HG02885 (cell line): Measurements from ENCODE around the gene RANBP10.
A peak's percentile ranks its signal among the peaks of the same experiment; 100 is the strongest.

Experiments used
- ATAC-seq: cut with Tn5 transposase; IDR thresholded peaks from one replicate; pipeline ENCODE4 v1.9.1; 2021; ENCODE audit warnings: mild to moderate bottlenecking; ENCODE audit not compliant: unreplicated experiment, poor library complexity

The RANBP10 gene

GRCh38 chr16:67833030-67833414 is 26.7 kb upstream of the RANBP10 start:
- ATAC-seq = no peak

- ATAC-seq = no peak
These were observed 22.3 kb upstream of the RANBP10 start for GRCh38 chr16:67828651-67829050.

- no peak for ATAC-seq
These were observed 19.5 kb upstream of the RANBP10 start for GRCh38 chr16:67825906-67826305.

GRCh38 chr16:67825119-67825518 is 18.8 kb upstream of the RANBP10 start:
- ATAC-seq = no peak

DNA sequence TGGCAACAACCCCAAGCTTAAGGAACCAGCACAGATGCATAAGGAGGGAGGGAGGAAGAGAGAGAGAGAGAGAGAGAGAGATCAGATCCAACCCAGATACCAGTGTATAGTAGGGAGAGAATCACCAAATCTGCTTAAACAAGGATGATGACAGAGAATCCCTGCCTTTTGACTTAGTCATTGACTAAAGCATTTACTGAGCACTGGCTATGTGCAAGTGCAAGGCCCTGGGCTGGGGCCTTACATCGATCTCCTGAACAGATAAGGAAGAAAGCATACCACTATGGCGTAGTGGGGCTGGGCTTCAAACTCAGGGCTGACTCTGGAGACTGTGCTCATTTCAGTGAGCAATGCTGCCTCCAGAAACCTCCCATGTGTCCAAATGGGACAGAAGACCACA is 16.2 kb upstream of the RANBP10 start:
- no peak for ATAC-seq

GRCh38 chr16:67820608-67821259 is 14.4 kb upstream of the RANBP10 start:
- no peak for ATAC-seq

DNA sequence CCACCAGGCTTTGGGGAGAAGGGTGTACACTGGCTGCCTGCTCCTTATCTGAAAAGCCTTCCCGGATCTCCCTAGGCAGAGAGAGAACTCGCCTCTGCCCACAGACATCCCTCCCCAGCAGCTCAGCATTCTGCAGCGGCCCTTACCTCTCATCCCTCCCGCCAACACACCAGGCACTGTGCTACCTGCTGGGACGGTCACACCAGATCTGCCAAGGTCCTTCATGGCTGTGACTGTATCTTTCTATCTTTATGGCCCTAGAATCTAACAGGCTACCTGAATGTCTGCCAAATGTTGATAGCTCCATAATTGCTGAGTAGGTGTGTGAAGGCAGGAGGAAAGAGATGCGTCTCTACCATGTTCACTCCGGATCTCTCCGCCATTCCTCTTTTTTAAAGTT is 8.2 kb upstream of the RANBP10 start:
- no peak for ATAC-seq

DNA sequence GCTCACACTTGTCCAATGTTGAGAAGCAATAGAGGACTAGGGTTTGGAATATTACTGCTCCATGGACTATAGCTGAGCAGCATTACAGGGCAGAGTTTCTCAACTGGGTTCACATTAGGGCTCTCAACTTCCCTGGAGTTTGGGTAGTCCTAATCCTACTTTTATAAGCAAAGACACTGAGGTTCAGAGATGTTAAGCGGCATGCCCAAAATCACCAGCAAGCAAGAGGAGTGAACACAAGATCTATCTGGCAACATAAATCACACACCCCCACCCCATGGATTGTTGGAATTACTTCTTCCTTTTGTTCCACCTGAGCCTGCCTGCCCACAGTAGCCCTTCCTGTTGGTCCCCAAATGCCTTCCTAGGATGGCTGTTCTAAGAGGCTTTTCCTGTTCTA is 5.5 kb upstream of the RANBP10 start:
- ATAC-seq = no peak

DNA sequence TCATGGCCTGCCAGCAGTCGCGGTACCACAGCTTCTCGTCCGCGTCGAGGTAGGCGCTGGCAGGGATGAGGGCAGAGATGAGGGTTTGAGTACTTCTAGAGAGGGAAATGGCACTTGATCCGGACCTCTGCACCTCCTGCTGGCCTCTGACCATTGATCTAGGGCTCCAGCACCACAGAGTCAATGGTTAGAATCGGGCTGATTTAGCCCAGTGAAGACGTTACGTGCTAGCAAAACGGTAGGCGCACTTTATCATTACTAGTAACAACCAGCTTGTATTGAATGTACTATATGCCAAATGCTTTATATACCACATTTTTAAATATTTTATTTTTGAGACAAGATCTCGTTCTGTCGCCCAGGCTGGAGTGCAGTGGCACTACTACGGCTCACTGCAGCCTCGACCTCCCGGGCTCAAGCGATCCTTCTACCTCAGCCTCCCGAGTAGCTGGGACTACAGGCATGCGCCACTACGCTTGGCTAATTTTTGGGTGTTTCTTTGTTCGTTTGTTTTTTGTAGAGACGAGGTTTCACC is 855 bp upstream of the RANBP10 start:
- ATAC-seq = peak; percentile 3

DNA sequence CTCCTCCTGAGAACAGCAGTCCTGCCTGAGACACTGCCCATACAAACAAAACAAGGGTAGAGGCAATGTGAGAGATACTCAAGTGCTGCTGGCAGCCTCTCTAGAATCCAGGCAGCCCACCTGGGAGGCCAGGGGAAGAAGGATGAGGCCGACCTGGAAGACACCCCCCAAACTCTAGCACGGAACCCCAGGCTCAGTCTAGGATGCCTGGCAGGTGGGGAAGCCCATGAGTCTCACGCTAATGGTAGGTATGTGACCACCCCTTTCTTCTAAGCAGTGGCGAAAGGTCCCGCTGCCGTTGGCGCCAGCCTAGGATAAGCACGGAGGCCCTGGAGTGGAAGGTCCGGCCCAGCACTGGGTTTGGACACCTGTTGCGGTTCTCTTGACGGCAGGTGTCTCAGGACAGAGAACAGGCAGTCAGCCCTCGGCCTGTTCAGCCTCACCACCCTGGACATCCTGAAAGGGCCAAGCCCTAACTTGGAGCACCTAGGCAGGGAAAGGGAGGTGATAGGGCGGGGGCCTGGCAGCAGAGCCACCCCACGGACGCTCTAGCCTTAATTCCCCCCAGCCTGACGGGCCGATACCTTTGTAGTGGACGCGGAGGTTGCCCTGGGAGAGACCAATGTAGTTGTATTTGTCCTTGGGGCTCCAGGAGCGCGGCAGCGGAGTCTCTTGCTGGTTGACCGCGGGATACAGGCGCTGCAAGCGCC is 487 bp downstream of the RANBP10 start:
- ATAC-seq = no peak

GRCh38 chr16:67804853-67805542 is 1.4 kb downstream of the RANBP10 start:
- no peak for ATAC-seq

DNA sequence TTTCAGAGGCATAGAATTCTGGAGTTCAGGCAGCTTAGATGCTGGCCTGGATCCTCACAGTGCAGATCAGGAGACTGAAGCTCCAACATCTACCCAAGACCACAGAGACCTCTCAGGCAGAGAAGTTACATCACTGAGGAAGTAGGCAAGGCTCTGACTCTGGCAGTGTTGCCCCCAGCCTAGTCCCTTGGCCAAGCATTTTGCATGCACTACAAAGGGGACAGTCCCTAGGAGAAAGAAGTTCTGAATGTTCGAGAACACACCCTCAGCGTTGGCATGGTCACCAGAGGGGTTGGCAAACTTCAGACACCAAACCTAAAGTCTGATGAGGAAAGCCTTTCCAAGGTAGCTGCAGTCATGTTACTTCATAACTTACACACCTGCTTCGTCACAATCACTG is 2.5 kb downstream of the RANBP10 start:
- no peak for ATAC-seq

DNA sequence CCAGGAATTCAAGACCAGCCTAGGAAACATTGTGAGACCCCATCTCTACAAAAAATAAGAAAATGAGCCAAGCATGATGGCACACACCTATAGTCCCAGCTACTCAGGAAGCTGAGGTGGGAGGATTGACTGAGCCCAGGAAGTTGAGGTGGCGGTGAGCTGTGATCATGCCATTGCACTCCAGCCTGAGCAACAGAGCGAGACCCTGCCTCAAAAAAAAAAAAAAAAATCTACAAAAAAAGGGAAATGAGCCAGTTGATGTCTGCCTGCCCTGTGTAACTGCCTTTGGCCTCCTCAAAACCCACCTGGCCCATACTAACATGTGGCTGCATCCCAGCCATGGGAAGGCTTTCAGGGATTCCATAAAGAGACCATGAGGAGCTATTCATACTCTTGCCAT is 4.5 kb downstream of the RANBP10 start:
- ATAC-seq = no peak

GRCh38 chr16:67801241-67801640 is 5.1 kb downstream of the RANBP10 start:
- no peak for ATAC-seq

DNA sequence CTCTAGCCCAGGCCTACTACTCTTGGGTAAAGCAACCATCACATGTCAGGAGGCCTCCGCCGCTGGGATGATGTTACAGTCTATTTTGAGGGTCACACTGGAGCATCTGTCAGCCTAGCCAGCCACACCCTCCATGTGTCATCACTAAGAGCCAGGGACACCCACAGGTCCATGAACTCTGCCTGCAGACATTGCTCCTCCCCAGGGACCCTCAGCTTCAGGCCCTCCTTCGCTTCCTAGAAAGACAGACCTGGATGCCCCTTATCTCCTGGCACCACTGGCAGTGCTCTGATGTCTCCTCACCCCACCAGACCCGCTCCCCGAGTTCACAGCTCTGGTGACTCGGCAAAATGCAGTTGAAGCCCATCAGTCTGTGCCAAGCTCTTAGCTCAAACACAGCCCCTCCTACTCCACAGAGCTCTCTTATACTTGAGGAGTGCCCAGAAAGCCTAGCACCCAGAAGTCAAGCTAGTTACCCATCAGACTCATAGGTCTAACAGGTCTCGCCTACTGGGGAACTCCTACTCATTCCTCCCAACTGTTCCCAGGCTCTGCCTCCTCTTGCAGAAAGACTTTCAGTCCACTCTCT is 5.9 kb downstream of the RANBP10 start:
- no peak for ATAC-seq

DNA sequence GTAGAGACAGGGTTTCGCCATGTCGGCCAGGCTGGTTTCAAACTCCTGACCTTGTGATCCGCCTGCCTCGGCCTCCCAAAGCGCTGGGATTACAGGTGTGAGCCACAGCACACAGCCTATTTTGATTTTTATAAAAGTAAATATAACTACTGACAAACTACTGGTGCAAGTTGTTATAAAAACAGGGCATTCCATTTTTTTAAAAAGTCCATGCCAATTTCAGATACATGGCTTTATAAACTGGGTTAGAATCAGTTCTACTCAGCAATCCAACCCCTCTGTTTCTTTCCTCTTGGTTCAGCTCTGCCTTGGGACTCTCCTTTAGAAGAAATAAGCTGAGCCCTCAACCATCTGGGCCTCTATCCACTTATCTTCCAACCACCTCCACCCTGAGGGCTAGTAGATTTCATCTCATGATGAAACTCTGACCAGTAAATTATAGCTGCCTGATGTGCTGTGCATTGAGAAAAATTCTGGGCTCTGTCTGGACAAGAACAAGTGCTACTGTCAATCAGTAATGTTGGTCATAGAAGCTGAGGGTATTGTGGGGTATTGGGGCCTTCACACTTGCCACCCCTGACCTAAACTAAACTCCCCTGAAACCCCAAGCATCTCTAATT is 10.2 kb downstream of the RANBP10 start:
- no peak for ATAC-seq

DNA sequence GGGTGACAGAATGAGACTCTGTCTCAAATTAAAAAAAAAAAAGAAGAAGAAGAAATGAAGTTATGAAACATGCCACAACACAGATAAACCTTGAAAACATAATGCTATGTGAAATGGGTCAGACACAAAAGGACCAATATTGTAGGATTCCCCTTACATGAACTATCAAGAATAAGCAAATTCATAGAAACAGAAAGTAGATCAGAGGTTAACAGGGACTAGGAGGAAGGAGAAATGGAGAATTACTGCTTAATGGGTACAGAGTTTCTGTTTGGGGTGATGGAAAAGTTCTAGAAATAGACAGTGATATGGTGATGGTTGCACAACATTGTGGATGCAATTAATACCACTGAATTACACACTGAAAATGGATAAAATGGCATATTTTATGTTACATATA is 16.3 kb downstream of the RANBP10 start:
- ATAC-seq = no peak

DNA sequence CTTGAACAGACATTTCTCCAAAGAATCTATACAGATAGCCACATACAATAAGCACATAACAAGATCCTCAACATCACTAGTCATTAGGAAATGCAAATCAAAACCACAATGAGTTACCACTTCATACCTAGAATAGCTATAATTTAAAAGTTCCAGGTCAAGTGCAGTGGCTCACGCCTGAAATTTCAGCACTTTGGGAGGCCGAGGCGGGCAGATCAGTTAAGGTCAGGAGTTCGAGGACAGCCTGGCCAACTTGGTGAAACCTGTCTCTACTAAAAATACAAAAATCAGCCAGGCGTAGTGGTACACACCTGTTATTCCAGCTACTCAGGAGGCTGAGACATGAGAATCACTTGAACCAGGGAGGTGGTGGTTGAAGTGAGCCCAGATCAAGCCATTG is 19.9 kb downstream of the RANBP10 start:
- ATAC-seq = no peak

DNA sequence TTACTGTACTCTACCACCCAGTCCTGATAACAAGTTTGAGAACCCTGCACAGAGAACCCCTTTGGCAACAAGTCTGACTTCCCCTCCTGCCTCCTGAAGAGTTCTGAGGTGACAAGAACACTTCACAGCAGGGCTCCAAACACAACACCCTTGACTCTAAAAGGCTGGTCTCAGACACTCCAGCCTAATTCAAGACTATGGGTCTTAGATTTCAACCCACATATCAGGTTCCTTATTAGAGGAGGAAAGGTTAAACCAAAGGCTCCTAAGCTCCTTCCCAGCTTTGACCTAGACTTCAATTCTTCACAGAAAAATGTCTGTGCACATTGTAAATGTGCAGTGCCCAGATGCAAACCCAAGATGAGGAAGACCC is 23.0 kb downstream of the RANBP10 start:
- ATAC-seq = no peak

DNA sequence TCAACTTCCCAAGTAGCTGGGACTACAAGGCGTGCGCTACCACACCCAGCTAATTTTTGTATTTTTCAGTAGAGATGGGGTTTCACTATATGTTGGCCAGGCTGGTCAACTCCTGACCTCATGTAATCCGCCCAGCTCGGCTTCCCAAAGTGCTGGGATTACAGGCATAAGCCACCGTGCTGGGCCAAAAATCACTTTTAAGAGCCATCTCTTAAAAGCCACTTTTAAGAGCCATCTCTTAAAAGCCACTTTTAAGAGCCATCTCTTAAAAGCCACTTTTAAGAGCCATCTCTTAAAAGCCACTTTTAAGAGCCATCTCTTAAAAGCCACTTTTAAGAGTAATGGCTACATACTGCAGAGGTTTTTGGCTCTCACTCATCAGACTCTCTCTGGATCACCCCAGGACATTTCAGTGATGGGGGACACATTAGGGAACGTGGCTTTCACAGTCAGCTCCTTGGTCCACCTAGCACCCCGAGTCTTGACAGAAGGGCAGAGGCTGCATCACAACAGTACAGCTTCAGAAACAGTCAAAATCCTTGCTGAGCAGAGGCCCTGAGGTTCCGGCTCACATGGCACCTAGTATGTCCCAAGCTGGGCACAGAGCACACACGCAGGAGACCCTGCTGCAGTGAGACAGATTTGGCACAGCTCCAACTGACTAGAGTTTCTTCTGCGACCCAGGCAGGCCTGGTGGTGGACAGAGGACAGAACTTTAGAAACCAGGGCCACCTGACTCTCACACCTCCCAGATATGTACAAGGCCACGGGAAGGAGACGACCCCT is 23.6 kb downstream of the RANBP10 start:
- no peak for ATAC-seq
